NCI-H748 treated with DMSO at 0.1 percent for 48 hours (cell line): ENCODE results near the gene KLF2.
A peak's percentile ranks its signal among the peaks of the same experiment; 100 is the strongest.
"Not testable (repeated sequence)": the region's sequence is repeated elsewhere in the genome, so short reads cannot be mapped to it uniquely, and the experiment has no call there.

Experiments
- DNase-seq: peaks from one replicate; lab custom pipeline; 2025; lab: John Stamatoyannopoulos, UW

Gene KLF2

GRCh38 chr19:16324384-16325160 lies at the start of gene KLF2:
KLF2 (plus strand) TSS chr19:16324826; CDS start chr19:16324924, 98 bp downstream.
- no peak for DNase-seq

- no peak for DNase-seq
These were observed 44.3 kb upstream of the KLF2 start for GRCh38 chr19:16280306-16280705.

- DNase-seq: no peak
These were observed 42.9 kb upstream of the KLF2 start for GRCh38 chr19:16281743-16282142.

GRCh38 chr19:16283210-16284061 lies 41.2 kb upstream of the KLF2 start:
- DNase-seq: no peak

- DNase-seq: no peak
These were observed 40.1 kb upstream of the KLF2 start for GRCh38 chr19:16284505-16284904.

GRCh38 chr19:16285079-16285478 lies 39.5 kb upstream of the KLF2 start:
- DNase-seq: not testable (repeated sequence)

GRCh38 chr19:16285769-16286498 lies 38.7 kb upstream of the KLF2 start:
- peak; percentile 11 for DNase-seq

GRCh38 chr19:16288544-16288943 lies 36.1 kb upstream of the KLF2 start:
- DNase-seq: no peak

- no peak for DNase-seq
These were observed 35.0 kb upstream of the KLF2 start for GRCh38 chr19:16289594-16289993.

- DNase-seq: no peak
These were observed 33.9 kb upstream of the KLF2 start for GRCh38 chr19:16290692-16291091.

GRCh38 chr19:16293118-16294091 lies 31.2 kb upstream of the KLF2 start:
- DNase-seq: no peak

GRCh38 chr19:16295057-16295456 lies 29.6 kb upstream of the KLF2 start:
- DNase-seq: no peak

- no peak for DNase-seq
These were observed 27.9 kb upstream of the KLF2 start for GRCh38 chr19:16296713-16297112.

- no peak for DNase-seq
These were observed 26.9 kb upstream of the KLF2 start for GRCh38 chr19:16297575-16298178.

- DNase-seq: no peak
These were observed 26.3 kb upstream of the KLF2 start for GRCh38 chr19:16298334-16298733.

GRCh38 chr19:16301999-16302694 lies 22.5 kb upstream of the KLF2 start:
- DNase-seq: no peak

GRCh38 chr19:16303755-16304154 lies 20.9 kb upstream of the KLF2 start:
- DNase-seq: no peak

GRCh38 chr19:16304511-16304910 lies 20.1 kb upstream of the KLF2 start:
- not testable (repeated sequence) for DNase-seq

GRCh38 chr19:16305060-16305459 lies 19.6 kb upstream of the KLF2 start:
- not testable (repeated sequence) for DNase-seq

- DNase-seq: no peak
These were observed 17.8 kb upstream of the KLF2 start for GRCh38 chr19:16306728-16307402.
